COLO668 (cell line): ENCODE data around the gene POU3F2.

ENCODE experiments used
- DNase-seq: peaks from one replicate; lab custom pipeline; 2025; ENCODE audit not compliant: unreplicated experiment; lab: John Stamatoyannopoulos, UW

The POU3F2 gene

GRCh38 chr6:98843271-98844243 is 9.2 kb downstream of the POU3F2 start:
- DNase-seq = peak; percentile 14

- peak; percentile 48 for DNase-seq
These were observed 10.2 kb downstream of the POU3F2 start for GRCh38 chr6:98844244-98845210.

- DNase-seq = peak; percentile 71
These were observed 11.0 kb downstream of the POU3F2 start for GRCh38 chr6:98845211-98846020.

GRCh38 chr6:98846021-98846380 is 11.6 kb downstream of the POU3F2 start:
- no peak for DNase-seq

- no peak for DNase-seq
These were observed 13.0 kb downstream of the POU3F2 start for GRCh38 chr6:98847416-98847778.

- DNase-seq = no peak
These were observed 13.6 kb downstream of the POU3F2 start for GRCh38 chr6:98847779-98848538.

- DNase-seq = no peak
These were observed 14.3 kb downstream of the POU3F2 start for GRCh38 chr6:98848539-98849242.

GRCh38 chr6:98864497-98864896 is 30.1 kb downstream of the POU3F2 start:
- DNase-seq = no peak

- no peak for DNase-seq
These were observed 36.7 kb downstream of the POU3F2 start for GRCh38 chr6:98871057-98871456.

GRCh38 chr6:98871821-98872220 is 37.4 kb downstream of the POU3F2 start:
- no peak for DNase-seq

- no peak for DNase-seq
These were observed 41.0 kb downstream of the POU3F2 start for GRCh38 chr6:98875375-98875774.

- DNase-seq = no peak
These were observed 42.9 kb downstream of the POU3F2 start for GRCh38 chr6:98877250-98877649.

- no peak for DNase-seq
These were observed 46.1 kb downstream of the POU3F2 start for GRCh38 chr6:98880486-98880885.

GRCh38 chr6:98885330-98885729 is 51.0 kb downstream of the POU3F2 start:
- DNase-seq = no peak

GRCh38 chr6:98887650-98888049 is 53.3 kb downstream of the POU3F2 start:
- no peak for DNase-seq
